ENCODE measurements around the gene MTA2. TPM values are rescaled to one million over a fixed set of nuclear protein-coding genes. Genes with fewer than 3 reads are reported as not detected.

The MTA2 gene
- total and polyA plus RNA-seq, 10 of the 15 experiments (the other 5 are each of a cell fraction or from before 2014, with no cell fraction given), result 6.7 to 201 (median 113) TPM

DNA sequence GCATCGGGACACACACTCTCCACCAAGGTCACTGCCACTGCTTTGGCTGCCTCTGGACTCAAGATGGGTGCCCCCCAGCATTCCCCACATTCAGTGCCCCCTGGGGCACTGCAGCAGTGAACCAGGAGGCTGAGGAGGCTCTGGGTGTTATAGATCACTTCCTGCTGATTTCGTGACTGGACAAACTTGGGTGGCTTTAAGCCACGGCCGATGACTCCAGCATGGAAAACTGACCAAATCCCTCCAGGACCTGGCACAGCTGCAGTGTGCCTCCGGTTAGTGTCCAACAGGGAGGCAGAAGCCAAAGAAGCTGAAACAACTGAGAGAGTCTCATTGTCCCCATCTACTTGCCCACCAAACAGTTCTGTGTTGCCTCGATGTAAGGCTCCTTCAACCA lies 45.9 kb upstream of the MTA2 start:
- ATAC-seq, result no peak
- Histone ChIP-seq H3K79me2 (ENCODE audit: control insufficient read depth, insufficient read depth, low read length) (peaks cover 51% of the 10 kb centered on the region), H3K9me3 (replicated peaks; ENCODE audit: control insufficient read depth, insufficient read depth, low read length) (no peaks in the 10 kb centered on the region), H3K27ac (ENCODE audit: control insufficient read depth, insufficient read depth) (no peak overlapping the region), H3K27me3 (replicated peaks in 1 of 2; ENCODE audit: control insufficient read depth in 2 of 2, insufficient read depth in 2 of 2, low read length in 1 of 2) (no peaks in the 10 kb centered on the region), H3K4me1 (ENCODE audit: control insufficient read depth, insufficient read depth, low read length) (peaks cover 4% of the 10 kb centered on the region; the same call in 1 of the 2 replicates), H3K4me2 (ENCODE audit: control insufficient read depth, insufficient read depth) (no peak overlapping the region), H3K9ac (ENCODE audit: control insufficient read depth, insufficient read depth, low read length) (no peak overlapping the region), H4K20me1 (ENCODE audit: control insufficient read depth, insufficient read depth) (no peaks in the 10 kb centered on the region; the same call in 1 of the 2 replicates), H3K4me3 (no peak overlapping the region), H3K36me3 (ENCODE audit: control insufficient read depth in 2 of 2, insufficient read depth in 2 of 2, low read length in 1 of 2) (peaks cover 10 to 13% of the 10 kb centered on the region in 2 experiments; a peak in 3 of 4 replicates), H2AFZ (ENCODE audit: control insufficient read depth, low read depth, low read length) (no peak overlapping the region)
- ChIA-PET RAD21 (ENCODE audit: unreplicated experiment) (interaction anchor here (1.0 kb wide), 1 partner anchor 74 kb away, joined by 4 read pairs; the partner anchor contains the start of gene EEF1G), CTCF (interaction anchor here (0.5 kb wide), 1 partner anchor 90 kb away, joined by 3 read pairs; no protein-coding TSS in a partner anchor), POLR2A (interaction anchor here (1.5 to 14.6 kb wide), 2 partner anchors 22 to 26 kb away, joined by 6 to 295 read pairs; partner anchors contain the start of genes B3GAT3, C11orf98, CSKMT and LBHD1), SMC1A (ENCODE audit: uncharacterized antibody, unreplicated experiment) (no interaction called here)
- intact Hi-C loops (cut with micrococcal nuclease; ENCODE audit: unreplicated experiment) (loop anchor here (2.0 kb wide), 1 partner anchor 25 kb away; no protein-coding TSS in a partner anchor), in situ Hi-C loops (cut with MboI) (no loop called here)
- no peak for FAIRE-seq
- DNase-seq (ENCODE audit: low read depth, low spot score), result no peak
- TF ChIP-seq EED (IDR thresholded peaks at IDR 0.05; ENCODE audit: low read depth), result no peak
- 81% methylated on average over 6 of the region's 6 CpGs for WGBS (ENCODE audit: insufficient coverage, insufficient replicate concordance, low lambda C conversion rate, missing lambda C conversion rate)
- BruUV-seq (replicated peaks), result no TSS peak

DNA sequence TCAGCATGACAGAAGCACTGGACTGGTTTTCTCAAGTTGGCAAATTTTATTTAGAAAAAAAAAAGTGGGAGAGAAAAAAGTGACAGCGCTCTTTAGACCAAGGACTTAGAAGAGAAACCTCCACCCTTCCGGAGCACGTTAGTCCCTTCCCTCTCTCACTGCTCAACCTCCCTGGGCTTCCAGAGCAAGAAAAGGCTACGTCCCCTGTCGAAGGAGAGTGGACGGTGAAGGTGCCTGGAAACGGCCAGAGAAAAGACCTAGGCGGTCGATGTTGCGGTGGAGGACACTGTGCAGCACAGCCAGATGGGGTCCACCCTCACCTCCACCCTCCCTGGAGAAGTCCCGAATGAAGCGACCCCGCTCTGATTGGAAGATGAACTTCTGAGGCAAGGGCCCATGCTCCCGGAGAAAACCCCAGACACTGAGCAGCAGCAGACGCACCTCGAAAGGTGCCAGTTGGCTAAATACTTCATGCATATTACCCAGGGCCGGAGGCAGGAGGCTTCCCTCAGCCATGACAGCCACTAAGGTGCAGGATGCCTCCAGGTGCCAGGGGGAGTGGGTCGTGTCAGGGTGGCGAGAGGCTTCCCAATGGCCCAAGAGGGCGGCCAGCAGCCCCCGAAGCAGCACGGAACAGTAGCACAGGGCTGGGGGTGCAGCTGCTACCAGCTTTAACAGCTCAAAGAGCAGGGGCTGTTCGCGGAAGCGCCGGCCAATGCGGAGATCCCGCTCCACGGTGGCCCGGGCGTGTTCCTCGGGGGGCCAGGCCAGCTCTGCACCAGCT lies 45.4 kb upstream of the MTA2 start:
- no peak overlapping the region for H3K4me3 ChIP-seq
- ChIA-PET POLR2A (interaction anchor here (0.6 to 14.6 kb wide), 9 partner anchors 9 to 168 kb away, joined by 3 to 295 read pairs (median 6); partner anchors contain the start of genes C11orf98, CSKMT, HNRNPUL2 and LBHD1), RAD21 (ENCODE audit: unreplicated experiment) (interaction anchor here (0.6 to 1.6 kb wide), 3 partner anchors 18 to 124 kb away, joined by 3 to 9 read pairs (median 5); partner anchors contain the start of genes C11orf98, CSKMT, MTA2 and TAF6L), CTCF (interaction anchor here (1.6 kb wide), 1 partner anchor 55 kb away, joined by 7 read pairs; the partner anchor contains the start of gene TUT1), SMC1A (ENCODE audit: uncharacterized antibody, unreplicated experiment) (interaction anchor here (1.2 to 3.1 kb wide), 4 partner anchors 8 to 81 kb away, joined by 3 to 9 read pairs (median 4); partner anchors contain the start of genes C11orf98, CSKMT, HNRNPUL2 and TTC9C)
- TF ChIP-seq POLR2A (IDR thresholded peaks at IDR 0.05; ENCODE audit: low read depth, low read length) (0 out of 2 replicates have a peak, but pooled peaks have one; percentile 14), POLR2AphosphoS5 (IDR thresholded peaks at IDR 0.05; ENCODE audit: low read length) (0 out of 2 replicates have a peak, but pooled peaks have one; percentile 14), CHD4 (IDR thresholded peaks at IDR 0.05) (no peak)
- in situ Hi-C loops (cut with MboI), result no loop called here
- H3K9me3 ChIP-seq (replicated peaks; ENCODE audit: control insufficient read depth, insufficient read depth, low read length), result no peaks in the 10 kb centered on the region
- FAIRE-seq (no peak), ATAC-seq (no peak), DNase-seq (ENCODE audit: low read depth, low spot score) (no peak)
- no peaks in the 10 kb centered on the region; the same call in 1 of the 2 replicates for H4K20me1 ChIP-seq (ENCODE audit: control insufficient read depth, insufficient read depth)
- no peak overlapping the region for H3K27ac ChIP-seq (ENCODE audit: control insufficient read depth, insufficient read depth)
- H3K79me2 ChIP-seq (ENCODE audit: control insufficient read depth, insufficient read depth, low read length), result peaks cover 46% of the 10 kb centered on the region
- no peak overlapping the region for H3K9ac ChIP-seq (ENCODE audit: control insufficient read depth, insufficient read depth, low read length)
- H3K4me2 ChIP-seq (ENCODE audit: control insufficient read depth, insufficient read depth), result peak overlapping the region; percentile 66; the same call in 1 of the 2 replicates
- BruUV-seq (replicated peaks), result no TSS peak
- intact Hi-C loops (cut with micrococcal nuclease; ENCODE audit: unreplicated experiment), result loop anchor here (2.0 kb wide), 1 partner anchor 24 kb away; no protein-coding TSS in a partner anchor
- peaks cover 4% of the 10 kb centered on the region; the same call in 1 of the 2 replicates for H3K4me1 ChIP-seq (ENCODE audit: control insufficient read depth, insufficient read depth, low read length)
- H3K36me3 ChIP-seq (ENCODE audit: control insufficient read depth in 2 of 2, insufficient read depth in 2 of 2, low read length in 1 of 2), result peaks cover 10 to 13% of the 10 kb centered on the region in 2 experiments; a peak in 3 of 4 replicates
- H3K27me3 ChIP-seq (replicated peaks in 1 of 2; ENCODE audit: control insufficient read depth in 2 of 2, insufficient read depth in 2 of 2, low read length in 1 of 2), result no peaks in the 10 kb centered on the region
- 77% methylated on average over 30 of the region's 32 CpGs for WGBS (ENCODE audit: insufficient coverage, insufficient replicate concordance, low lambda C conversion rate, missing lambda C conversion rate)
- no peak overlapping the region for H2AFZ ChIP-seq (ENCODE audit: control insufficient read depth, low read depth, low read length)

Data from GM12878 (cell line).